Activated effector memory CD4-positive, alpha-beta T cell treated with Interleukin-2 at 50 U/mL for 16 hours (primary cell): ENCODE results near the gene PICK1.
A peak's percentile ranks its signal among the peaks of the same experiment; 100 is the strongest.

Source experiments
- DNase-seq: peaks from one replicate; pipeline ENCODE4 v3.0.0-alpha.2; 2020

Gene PICK1

GRCh38 chr22:38056969-38057891 is at the start of gene PICK1:
PICK1 (plus strand) TSS chr22:38057404; CDS start chr22:38057810, 406 bp downstream.
- DNase-seq: peak; percentile 67

- no peak for DNase-seq
These were observed 48.0 kb upstream of the PICK1 start for GRCh38 chr22:38009000-38009806.

- DNase-seq: no peak
These were observed 44.6 kb upstream of the PICK1 start for GRCh38 chr22:38012604-38013072.

GRCh38 chr22:38014083-38014482 is 43.1 kb upstream of the PICK1 start:
- DNase-seq: no peak

- DNase-seq: no peak
These were observed 40.7 kb upstream of the PICK1 start for GRCh38 chr22:38016182-38017151.

- DNase-seq: no peak
These were observed 39.8 kb upstream of the PICK1 start for GRCh38 chr22:38017272-38017920.

GRCh38 chr22:38017939-38018885 is 39.0 kb upstream of the PICK1 start:
- no peak for DNase-seq

- no peak for DNase-seq
These were observed 38.0 kb upstream of the PICK1 start for GRCh38 chr22:38018938-38019827.

- DNase-seq: no peak
These were observed 36.0 kb upstream of the PICK1 start for GRCh38 chr22:38021206-38021605.

GRCh38 chr22:38023045-38023444 is 34.2 kb upstream of the PICK1 start:
- DNase-seq: no peak

GRCh38 chr22:38025514-38025913 is 31.7 kb upstream of the PICK1 start:
- DNase-seq: no peak

GRCh38 chr22:38026130-38027111 is 30.8 kb upstream of the PICK1 start:
- no peak for DNase-seq

GRCh38 chr22:38027487-38027886 is 29.7 kb upstream of the PICK1 start:
- no peak for DNase-seq

GRCh38 chr22:38028344-38029130 is 28.7 kb upstream of the PICK1 start:
- DNase-seq: no peak

- no peak for DNase-seq
These were observed 27.8 kb upstream of the PICK1 start for GRCh38 chr22:38029370-38029769.

GRCh38 chr22:38029901-38030300 is 27.3 kb upstream of the PICK1 start:
- DNase-seq: no peak

GRCh38 chr22:38030311-38031133 is 26.7 kb upstream of the PICK1 start:
- DNase-seq: no peak
